B cell (primary cell): Measurements from ENCODE around the gene SMAP1. TPM values are rescaled to one million over a fixed set of nuclear protein-coding genes. Genes with fewer than 3 reads are reported as not detected.

Experiments used
- ATAC-seq: fragments of 200-7000 bp; cut with Tn5 transposase; one replicate; pipeline ENCODE4 v1.10.0; 2021; ENCODE audit warnings: low read depth, mild to moderate bottlenecking, moderate number of reproducible peaks, moderate library complexity
- CTCF ChIA-PET: fragments of 350-600 bp; sonication (Branson Sonifier 250); formaldehyde crosslinking; loops from one replicate; lab custom pipeline; 2021; ENCODE audit warnings: antibody characterized with exemption, inconsistent platforms; lab: Charles Lee
- POLR2A ChIA-PET: fragments of 350-600 bp; sonication (Branson Sonifier 250); formaldehyde crosslinking; loops from one replicate; lab custom pipeline; 2021; ENCODE audit warnings: antibody characterized with exemption; lab: Charles Lee
- DNase-seq: peaks from one replicate; pipeline ENCODE4 v3.0.0; 2013
- H2AFZ ChIP-seq: 2 replicates; pipeline ENCODE4 v1.6.1; 2012; ENCODE audit warnings: mild to moderate bottlenecking, low read depth, low read length; ENCODE audit not compliant: insufficient read depth, poor library complexity, severe bottlenecking
- H3K27ac ChIP-seq, 2 donors: 1 replicate in 1 of 2; 2 replicates in 1 of 2; pipeline ENCODE4 v1.5.1; 2012 to 2013; ENCODE audit warnings: low read length in 2 of 2, mild to moderate bottlenecking in 2 of 2, moderate library complexity in 1 of 2
- H3K27me3 ChIP-seq, 4 experiments: fragments of 200-600 bp in 1 of 4; sonication (generic) in 1 of 4; replicated peaks in 1 of 4; 1 replicate in 2 of 4; 2 replicates in 2 of 4; pipeline versions ENCODE4 v1.6.1 to v1.7.0; 2013 to 2016; ENCODE audit warnings: low read length in 3 of 4, mild to moderate bottlenecking in 2 of 4, mixed read lengths in 1 of 4, moderate library complexity in 1 of 4; ENCODE audit not compliant: insufficient read depth in 4 of 4, control insufficient read depth in 3 of 4; ENCODE audit errors: control extremely low read depth in 1 of 4
- H3K36me3 ChIP-seq, 2 experiments: replicated peaks in 1 of 2; 1 replicate in 1 of 2; 2 replicates in 1 of 2; pipeline versions ENCODE4 v1.6.1 to v1.7.1; 2013; ENCODE audit warnings: low read length in 1 of 2; ENCODE audit not compliant: insufficient read depth in 2 of 2, control insufficient read depth in 1 of 2; ENCODE audit errors: control extremely low read depth in 1 of 2, extremely low read depth in 1 of 2
- H3K4me1 ChIP-seq, 2 donors: fragments of 200-600 bp in 1 of 2; sonication (generic) in 1 of 2; 1 replicate in 1 of 2; 2 replicates in 1 of 2; pipeline versions ENCODE4 v1.5.1 to v1.6.1; 2013 to 2017; ENCODE audit warnings: low read length in 2 of 2; ENCODE audit not compliant: control insufficient read depth in 2 of 2, insufficient read depth in 2 of 2
- H3K4me2 ChIP-seq: replicated peaks from 2 replicates; pipeline ENCODE3; 2012; ENCODE audit warnings: mild to moderate bottlenecking, low read depth, low read length; ENCODE audit not compliant: poor library complexity, severe bottlenecking
- H3K4me3 ChIP-seq, 5 experiments: fragments of 200-600 bp in 1 of 5; sonication (generic) in 1 of 5; 1 replicate in 3 of 5; 2 replicates in 2 of 5; pipeline versions ENCODE4 v1.5.1 to v1.7.0; 2011 to 2016; ENCODE audit warnings: low read length in 4 of 5, mild to moderate bottlenecking in 4 of 5, low read depth in 2 of 5, control low read depth in 1 of 5, moderate library complexity in 1 of 5; ENCODE audit not compliant: insufficient read depth in 1 of 5; ENCODE audit errors: control extremely low read depth in 1 of 5, extremely low read depth in 1 of 5
- H3K79me2 ChIP-seq: fragments of 200-600 bp; sonication (generic); one replicate; pipeline ENCODE4 v1.6.0; 2016; ENCODE audit warnings: low read length; ENCODE audit not compliant: control insufficient read depth, insufficient read depth
- H3K9ac ChIP-seq: fragments of 200-600 bp; sonication (generic); 2 replicates; pipeline ENCODE4 v1.6.1; 2017; ENCODE audit warnings: mild to moderate bottlenecking, low read length, moderate library complexity
- H3K9me3 ChIP-seq, 3 donors: one replicate each; pipeline versions ENCODE4 v1.6.1 to v1.7.1; 2013; ENCODE audit warnings: low read length in 2 of 3; ENCODE audit not compliant: control insufficient read depth in 2 of 3, insufficient read depth in 1 of 3; ENCODE audit errors: control extremely low read depth in 1 of 3
- H4K20me1 ChIP-seq: 2 replicates; pipeline ENCODE4 v1.6.0; 2012; ENCODE audit warnings: mild to moderate bottlenecking, low read length; ENCODE audit not compliant: insufficient read depth, control insufficient read depth, poor library complexity, severe bottlenecking
- H3K27ac Mint-ChIP-seq: one replicate; pipeline ENCODE4 v1.8.0; 2021; ENCODE audit warnings: mixed read lengths
- H3K27me3 Mint-ChIP-seq: one replicate; pipeline ENCODE4 v1.8.0; 2021; ENCODE audit warnings: mixed read lengths
- H3K4me1 Mint-ChIP-seq: one replicate; pipeline ENCODE4 v1.8.0; 2021; ENCODE audit warnings: mixed read lengths
- H3K4me3 Mint-ChIP-seq: one replicate; pipeline ENCODE4 v1.8.0; 2021; ENCODE audit warnings: mixed read lengths
- H3K9me3 Mint-ChIP-seq: one replicate; pipeline ENCODE4 v1.8.0; 2022; ENCODE audit warnings: mixed read lengths; ENCODE audit not compliant: insufficient read depth
- EZH2 ChIP-seq: IDR thresholded peaks from 2 replicates; pipeline ENCODE4 v1.6.1; 2012; ENCODE audit warnings: borderline replicate concordance, low read depth, mild to moderate bottlenecking, moderate library complexity, low read length; ENCODE audit not compliant: insufficient read depth, poor library complexity, severe bottlenecking
- WGBS: methylation state at CpG from one replicate; pipeline ENCODE4 v1.1.5; 2013; ENCODE audit warnings: missing lambda C conversion rate; ENCODE audit not compliant: insufficient coverage; 5-methylcytosine and 5-hydroxymethylcytosine counted together
- intact Hi-C: fragments of 100-400 bp; cut with micrococcal nuclease; formaldehyde crosslinking; loops from one replicate; pipeline ENCODE4 v1.10.0; 2022
- polyA plus RNA-seq: library from polyadenylated mRNA; depleted of rRNA; stranded (reverse); fragments of >200 nt; gene quantifications from 2 replicates; pipeline ENCODE4 v1.2.3, GENCODE V29; 2012
- total RNA-seq, 2 donors: library from RNA; stranded (reverse); fragments of 120-200 nt in 1 of 2; gene quantifications; 1 replicate in 1 of 2; 2 replicates in 1 of 2; pipeline versions ENCODE4 v1.2.3 to v1.2.4, GENCODE V29; 2013 to 2022
- TF ChIP-seq, protein P1 (sequence below): fragments of 200-600 bp; IDR thresholded peaks from one replicate; pipeline ENCODE4 v1.8.0; 2022; ENCODE audit warnings: antibody characterized with exemption, mild to moderate bottlenecking

The SMAP1 gene
- total and polyA plus RNA-seq, 2 donors (not counting 1 experiment from before 2014, with no cell fraction given): 11.0 to 21.7 TPM

DNA sequence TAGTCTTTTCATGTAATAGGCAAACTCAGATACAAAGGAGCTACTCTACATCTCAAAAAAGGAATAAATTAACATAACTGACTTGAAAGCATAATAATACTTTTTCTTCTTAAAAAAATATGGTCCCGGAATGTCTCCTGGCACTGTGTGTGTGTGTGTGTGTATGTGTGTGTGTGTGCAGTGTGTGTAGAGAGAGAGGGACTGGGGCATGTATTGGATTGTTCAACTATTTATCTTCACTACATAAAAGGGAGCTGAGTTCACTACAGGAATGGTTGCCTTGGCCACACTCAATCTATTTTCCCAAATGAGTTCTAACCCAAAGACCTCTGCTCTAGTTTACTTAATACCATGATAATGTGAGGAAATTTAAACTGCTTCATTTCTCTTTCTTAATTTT is 238.1 kb downstream of the SMAP1 start:
- POLR2A ChIA-PET: no interaction called here
- no peaks in the 10 kb centered on the region for H3K4me1 Mint-ChIP-seq
- no peak for TF ChIP-seq EZH2
- TF ChIP-seq, protein P1, sequence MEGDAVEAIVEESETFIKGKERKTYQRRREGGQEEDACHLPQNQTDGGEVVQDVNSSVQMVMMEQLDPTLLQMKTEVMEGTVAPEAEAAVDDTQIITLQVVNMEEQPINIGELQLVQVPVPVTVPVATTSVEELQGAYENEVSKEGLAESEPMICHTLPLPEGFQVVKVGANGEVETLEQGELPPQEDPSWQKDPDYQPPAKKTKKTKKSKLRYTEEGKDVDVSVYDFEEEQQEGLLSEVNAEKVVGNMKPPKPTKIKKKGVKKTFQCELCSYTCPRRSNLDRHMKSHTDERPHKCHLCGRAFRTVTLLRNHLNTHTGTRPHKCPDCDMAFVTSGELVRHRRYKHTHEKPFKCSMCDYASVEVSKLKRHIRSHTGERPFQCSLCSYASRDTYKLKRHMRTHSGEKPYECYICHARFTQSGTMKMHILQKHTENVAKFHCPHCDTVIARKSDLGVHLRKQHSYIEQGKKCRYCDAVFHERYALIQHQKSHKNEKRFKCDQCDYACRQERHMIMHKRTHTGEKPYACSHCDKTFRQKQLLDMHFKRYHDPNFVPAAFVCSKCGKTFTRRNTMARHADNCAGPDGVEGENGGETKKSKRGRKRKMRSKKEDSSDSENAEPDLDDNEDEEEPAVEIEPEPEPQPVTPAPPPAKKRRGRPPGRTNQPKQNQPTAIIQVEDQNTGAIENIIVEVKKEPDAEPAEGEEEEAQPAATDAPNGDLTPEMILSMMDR: no peak
- Histone ChIP-seq H3K4me1 (no peaks in the 10 kb centered on the region), H3K4me2 (no peak overlapping the region), H3K4me3 (no peak overlapping the region), H4K20me1 (no peaks in the 10 kb centered on the region), H3K36me3 (no peaks in the 10 kb centered on the region), H2AFZ (no peak overlapping the region), H3K27me3 (peaks cover 0 to 4% (median 0%) of the 10 kb centered on the region in 4 experiments), H3K9ac (no peak overlapping the region), H3K79me2 (no peaks in the 10 kb centered on the region), H3K9me3 (no peaks in the 10 kb centered on the region), H3K27ac (no peak overlapping the region)
- CTCF ChIA-PET: interaction anchor here (2.0 kb wide), 1 partner anchor 22 kb away, joined by 7 read pairs; no protein-coding TSS in a partner anchor
- WGBS: no CpG with 5 or more reads among the region's 1 CpG
- intact Hi-C loops: no loop called here
- no peak overlapping the region for H3K27ac Mint-ChIP-seq
- DNase-seq: no peak
- H3K27me3 Mint-ChIP-seq: peaks cover 17% of the 10 kb centered on the region
- no peaks in the 10 kb centered on the region for H3K9me3 Mint-ChIP-seq
- no peak overlapping the region for H3K4me3 Mint-ChIP-seq
- no peak for ATAC-seq

Other genes starting within 250 kb of the SMAP1 start
- gene SDHAF4, start 101.0 kb upstream of the SMAP1 start, total RNA-seq: 9.1 and 15.4 TPM in 2 replicates
- gene SDHAF4, start 101.0 kb upstream of the SMAP1 start, polyA plus RNA-seq: 2.4 and 3.8 TPM in 2 replicates